Astrocyte of the cerebellum (primary cell): ENCODE data around the gene MST1R.

Source experiments
- DNase-seq: peaks from one replicate; pipeline ENCODE4 v3.0.0-alpha.2; 2011; ENCODE audit warnings: low read depth
- H3K4me3 ChIP-seq: 2 replicates; pipeline ENCODE4 v1.5.1; 2011; ENCODE audit warnings: mild to moderate bottlenecking, low read depth, low read length, moderate library complexity
- in situ Hi-C: cut with HindIII; loops from 2 replicates; pipeline ENCODE4 v1.10.0; 2017; ENCODE audit warnings: low sequenced_read_pairs
- TF ChIP-seq, protein P1 (sequence below): IDR thresholded peaks from 2 replicates; pipeline ENCODE4 v1.5.1; 2012; ENCODE audit warnings: low read length, low read depth, moderate library complexity, mild to moderate bottlenecking; ENCODE audit errors: missing control alignments

The MST1R gene

DNA sequence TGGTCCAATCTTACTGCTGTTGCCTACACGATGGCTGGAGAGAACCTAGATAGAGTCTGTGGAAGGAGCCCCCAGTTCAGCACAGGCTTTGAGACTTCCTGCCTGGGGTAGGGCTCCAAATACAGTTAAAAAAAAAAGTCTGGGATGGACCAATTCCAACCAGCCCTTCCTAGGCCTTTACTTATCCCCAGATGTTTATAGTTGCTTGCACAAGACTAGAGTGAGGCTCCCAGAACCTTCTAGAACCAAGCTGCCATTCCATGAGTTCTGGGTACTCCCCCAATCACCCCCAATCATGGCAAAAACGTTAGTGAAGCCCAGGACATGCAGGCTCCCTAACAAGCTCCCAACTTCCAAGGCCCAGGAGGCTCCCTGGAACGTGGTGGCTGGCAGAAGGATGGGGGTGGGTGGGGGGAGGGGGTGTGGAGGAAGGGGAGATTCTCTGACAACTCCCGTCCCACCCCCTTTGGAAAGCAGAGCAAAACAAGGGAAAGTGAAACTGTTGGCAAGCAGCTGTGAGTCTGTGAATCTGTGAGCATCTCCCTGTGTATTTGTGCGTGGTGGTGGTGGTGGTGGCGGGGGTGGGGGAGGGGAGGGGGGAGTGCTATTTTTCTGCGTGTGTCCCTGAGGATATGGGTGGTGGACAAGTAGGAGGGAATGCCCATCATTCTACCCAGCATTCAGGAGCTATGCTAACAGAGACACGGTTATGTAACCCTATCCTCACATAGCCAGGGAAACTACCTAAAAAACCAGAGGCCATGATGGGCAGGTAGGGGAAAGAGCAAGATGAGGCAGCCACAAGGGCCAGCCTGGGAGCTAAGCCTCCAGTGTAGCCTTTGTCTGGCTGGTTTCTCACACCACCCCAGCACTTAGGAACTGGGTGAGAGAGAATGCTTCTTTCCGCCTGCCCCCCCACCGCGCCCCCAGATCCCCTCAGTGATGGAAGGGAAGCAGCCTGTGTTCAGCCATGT lies 2.0 kb downstream of the MST1R start:
- H3K4me3 ChIP-seq = no peak overlapping the region
- TF ChIP-seq, protein P1, sequence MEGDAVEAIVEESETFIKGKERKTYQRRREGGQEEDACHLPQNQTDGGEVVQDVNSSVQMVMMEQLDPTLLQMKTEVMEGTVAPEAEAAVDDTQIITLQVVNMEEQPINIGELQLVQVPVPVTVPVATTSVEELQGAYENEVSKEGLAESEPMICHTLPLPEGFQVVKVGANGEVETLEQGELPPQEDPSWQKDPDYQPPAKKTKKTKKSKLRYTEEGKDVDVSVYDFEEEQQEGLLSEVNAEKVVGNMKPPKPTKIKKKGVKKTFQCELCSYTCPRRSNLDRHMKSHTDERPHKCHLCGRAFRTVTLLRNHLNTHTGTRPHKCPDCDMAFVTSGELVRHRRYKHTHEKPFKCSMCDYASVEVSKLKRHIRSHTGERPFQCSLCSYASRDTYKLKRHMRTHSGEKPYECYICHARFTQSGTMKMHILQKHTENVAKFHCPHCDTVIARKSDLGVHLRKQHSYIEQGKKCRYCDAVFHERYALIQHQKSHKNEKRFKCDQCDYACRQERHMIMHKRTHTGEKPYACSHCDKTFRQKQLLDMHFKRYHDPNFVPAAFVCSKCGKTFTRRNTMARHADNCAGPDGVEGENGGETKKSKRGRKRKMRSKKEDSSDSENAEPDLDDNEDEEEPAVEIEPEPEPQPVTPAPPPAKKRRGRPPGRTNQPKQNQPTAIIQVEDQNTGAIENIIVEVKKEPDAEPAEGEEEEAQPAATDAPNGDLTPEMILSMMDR = no peak
- no peak for DNase-seq
- in situ Hi-C loops = no loop called here

DNA sequence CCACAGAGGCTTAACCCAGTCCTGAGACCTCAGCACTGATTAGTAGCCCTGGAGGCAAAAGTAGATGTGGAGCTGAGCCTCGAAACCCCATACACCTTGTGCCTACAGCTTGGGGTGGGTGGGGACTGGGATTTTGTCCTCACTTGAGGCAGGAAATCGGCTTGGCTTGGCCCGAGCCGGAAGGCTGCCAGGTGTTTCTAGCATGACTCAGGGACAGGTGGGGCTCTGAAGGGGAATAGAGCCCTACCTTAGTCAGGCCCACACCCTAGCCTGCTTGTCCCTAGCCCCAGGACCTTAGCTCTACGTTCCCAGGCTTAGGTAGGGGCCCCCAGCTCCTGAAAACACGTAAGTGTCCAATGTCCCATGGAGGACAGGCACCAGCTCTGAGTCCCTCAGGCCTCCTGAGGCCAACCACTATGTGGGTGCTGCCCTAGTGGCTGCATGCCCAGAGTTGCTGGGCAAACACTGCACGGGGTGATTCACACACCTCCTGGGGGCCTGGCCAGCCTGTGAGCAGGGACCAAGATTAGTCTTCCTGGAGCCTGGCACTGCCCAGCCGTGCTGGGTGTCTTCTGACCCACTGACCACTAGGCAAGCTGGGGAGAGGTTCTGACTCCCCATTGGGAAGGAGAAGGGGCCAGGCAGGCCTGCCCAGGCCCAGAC lies 3.1 kb downstream of the MST1R start:
- TF ChIP-seq, protein P1 = no peak
- H3K4me3 ChIP-seq = no peak overlapping the region
- in situ Hi-C loops = no loop called here
- DNase-seq = no peak

DNA sequence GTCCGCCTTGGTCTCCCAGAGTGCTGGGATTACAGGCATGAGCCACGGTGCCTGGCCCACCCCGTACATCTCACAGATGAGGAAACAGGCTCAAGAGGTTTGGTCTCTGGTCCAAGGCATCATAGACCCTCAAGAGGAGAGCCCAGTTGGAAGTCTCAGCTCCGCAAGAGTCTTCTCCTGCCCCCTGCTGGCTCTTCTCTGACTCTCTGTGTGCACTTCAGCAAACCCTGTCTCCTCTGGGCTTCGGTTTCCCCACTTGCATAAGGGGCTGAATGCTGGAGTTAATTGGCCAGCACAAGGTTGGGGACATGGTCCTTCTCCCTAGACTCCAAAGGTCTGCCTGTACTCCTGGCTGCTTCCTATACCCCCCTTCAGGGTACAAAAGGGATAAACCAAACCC lies 3.9 kb downstream of the MST1R start:
- no peak for DNase-seq
- TF ChIP-seq, protein P1 = no peak
- in situ Hi-C loops = no loop called here
- no peak overlapping the region for H3K4me3 ChIP-seq

DNA sequence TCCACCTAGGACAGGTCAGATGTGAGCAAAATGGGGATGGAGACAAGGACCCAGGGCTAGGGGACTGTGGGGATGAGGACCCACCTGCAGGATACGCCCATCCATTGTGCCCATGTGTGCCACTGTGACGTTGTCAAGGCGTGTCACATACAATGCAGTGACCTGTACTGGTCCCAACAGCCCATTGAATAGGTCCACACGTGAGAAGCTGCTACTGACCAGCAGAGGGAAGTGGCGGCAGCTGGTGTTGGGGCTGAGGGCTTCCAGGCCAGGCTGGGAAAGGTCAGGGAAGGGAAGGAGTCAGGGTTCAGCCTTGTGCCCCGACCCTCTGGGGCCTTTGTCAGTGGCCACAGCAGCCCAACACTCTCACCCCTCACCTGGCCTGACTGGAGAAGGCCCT lies 4.7 kb downstream of the MST1R start:
- no peak overlapping the region for H3K4me3 ChIP-seq
- TF ChIP-seq, protein P1 = no peak
- no peak for DNase-seq
- in situ Hi-C loops = no loop called here

DNA sequence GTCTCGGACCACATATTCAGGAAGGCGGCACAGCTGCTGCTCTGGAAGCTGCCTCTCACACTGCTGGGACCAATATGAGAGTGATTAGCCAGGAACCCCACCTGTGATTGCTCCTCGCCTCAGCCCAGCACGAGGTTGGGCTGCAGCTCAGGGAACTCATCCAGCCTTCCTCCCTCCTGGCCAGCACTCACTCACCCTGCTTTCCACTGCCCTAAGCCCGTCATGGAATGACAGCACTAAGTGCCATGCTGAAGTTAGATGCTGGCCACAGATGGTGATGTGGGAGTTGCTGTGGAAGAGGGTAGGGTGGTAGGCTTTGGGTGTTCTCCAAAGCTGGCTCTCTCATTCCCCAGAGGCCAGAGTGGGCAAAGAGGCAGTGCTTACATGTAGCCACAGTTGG lies 7.3 kb downstream of the MST1R start:
- TF ChIP-seq, protein P1 = no peak
- no peak for DNase-seq
- no peak overlapping the region for H3K4me3 ChIP-seq
- in situ Hi-C loops = no loop called here

DNA sequence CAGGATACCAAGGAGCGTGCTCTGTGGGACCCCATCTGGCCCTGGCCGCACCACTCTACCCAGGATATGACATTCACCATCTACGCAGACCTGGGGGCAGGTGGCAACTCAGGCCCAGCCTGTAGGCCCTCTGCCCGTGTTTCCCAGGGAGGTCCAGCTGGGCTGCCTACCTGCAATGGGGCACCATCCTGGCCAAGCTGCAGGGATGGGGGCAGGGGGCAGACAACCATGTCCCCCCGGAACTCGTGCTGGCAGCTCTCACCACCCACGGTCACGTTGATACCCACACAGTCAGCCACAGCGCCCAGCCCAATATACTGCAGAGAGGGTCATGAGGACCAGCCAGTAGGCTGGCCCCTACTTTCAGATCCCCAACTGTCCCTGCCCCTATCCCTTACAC lies 7.9 kb downstream of the MST1R start:
- in situ Hi-C loops = no loop called here
- H3K4me3 ChIP-seq = no peak overlapping the region
- TF ChIP-seq, protein P1 = no peak
- DNase-seq = no peak
